Measurements from ENCODE around the gene KRT73. TPM values are rescaled to one million over a fixed set of nuclear protein-coding genes. Genes with fewer than 3 reads are reported as not detected.

Gene KRT73
- total and polyA plus RNA-seq, 2 of the 8 experiments (the other 6 are each of a cell fraction or from before 2014, with no cell fraction given) = not detected

GRCh38 chr12:52575948-52576347 is 42.4 kb downstream of the KRT73 start:
- ChIA-PET CTCF (ENCODE audit: partially characterized antibody) (interaction anchor here (0.6 to 4.7 kb wide), 10 partner anchors 8 to 303 kb away, joined by 3 to 19 read pairs (median 6); no protein-coding TSS in a partner anchor), POLR2A (ENCODE audit: partially characterized antibody) (no interaction called here)
- Histone ChIP-seq H3K9ac (replicated peaks in 1 of 4; ENCODE audit: extremely low read depth in 1 of 4, low read depth in 3 of 4, low read length in 3 of 4) (no peak overlapping the region), H3K4me1 (replicated peaks in 1 of 4; ENCODE audit: control insufficient read depth in 3 of 4, insufficient read depth in 4 of 4, low read length in 3 of 4) (no peaks in the 10 kb centered on the region), H2AFZ (ENCODE audit: low read length) (no peak overlapping the region), H3K79me1 (ENCODE audit: low read depth, low read length) (no peaks in the 10 kb centered on the region), H3K23me2 (ENCODE audit: low read depth, low read length) (no peaks in the 10 kb centered on the region), H3K4ac (replicated peaks; ENCODE audit: insufficient read length, low read depth, low read length) (no peak overlapping the region), H3K4me3 (ENCODE audit: extremely low read depth in 1 of 4, insufficient read depth in 2 of 4, low read depth in 3 of 4, low read length in 4 of 4) (no peak overlapping the region), H4K91ac (replicated peaks; ENCODE audit: insufficient read length, low read length) (no peak overlapping the region), H3K4me2 (ENCODE audit: insufficient read depth in 1 of 2, low read depth in 2 of 2, low read length in 2 of 2) (no peak overlapping the region), H4K20me1 (replicated peaks in 1 of 2; ENCODE audit: control insufficient read depth in 1 of 2, insufficient read depth in 2 of 2, low read length in 2 of 2) (no peaks in the 10 kb centered on the region), H3K9me3 (ENCODE audit: insufficient read depth in 2 of 2, low read depth in 1 of 2, low read length in 1 of 2) (no peaks in the 10 kb centered on the region), H2BK20ac (ENCODE audit: low read length) (no peak overlapping the region), H2AK5ac (ENCODE audit: low read depth, low read length) (no peak overlapping the region), H4K5ac (ENCODE audit: insufficient read length, low read depth, low read length) (no peak overlapping the region), H3K14ac (ENCODE audit: insufficient read length) (no peak overlapping the region), H3K18ac (ENCODE audit: extremely low read depth, low read length) (no peak overlapping the region), H2BK12ac (ENCODE audit: low read depth, low read length) (no peak overlapping the region), H4K8ac (ENCODE audit: extremely low read depth, insufficient read depth, low read length) (no peak overlapping the region), H2BK120ac (replicated peaks; ENCODE audit: low read depth, low read length) (no peak overlapping the region), H3K79me2 (ENCODE audit: control insufficient read depth in 1 of 2, insufficient read depth in 2 of 2, low read length in 2 of 2) (no peaks in the 10 kb centered on the region), H3K27ac (ENCODE audit: low read depth, low read length) (no peak overlapping the region), H2BK15ac (ENCODE audit: low read length) (no peak overlapping the region), H3K23ac (ENCODE audit: insufficient read length) (no peak overlapping the region), H2BK5ac (ENCODE audit: low read depth, low read length) (no peak overlapping the region), H3K36me3 (ENCODE audit: control insufficient read depth in 2 of 4, insufficient read depth in 4 of 4, low read length in 3 of 4) (no peaks in the 10 kb centered on the region), H3K27me3 (replicated peaks in 1 of 4; ENCODE audit: control insufficient read depth in 3 of 4, extremely low read depth in 1 of 4, insufficient read depth in 3 of 4, low read length in 3 of 4) (no peaks in the 10 kb centered on the region; a peak in 1 of 7 replicates), H3K56ac (replicated peaks; ENCODE audit: insufficient read length, low read depth, low read length) (no peak overlapping the region)
- WGBS, 2 experiments (ENCODE audit: extremely low coverage in 1 of 2, insufficient coverage in 1 of 2, insufficient read length in 1 of 2, insufficient replicate concordance in 2 of 2, low coverage in 1 of 2, low lambda C conversion rate in 2 of 2, missing lambda C conversion rate in 1 of 2) = 95% methylated on average over 3 of the region's 3 CpGs; no CpG with 5 or more reads in 1 of the 2 experiments
- DNase-seq (ENCODE audit: low read depth in 1 of 2, low spot score in 2 of 2) (no peak), FAIRE-seq (no peak)
- no peak for TF ChIP-seq SIRT6 (IDR thresholded peaks at IDR 0.05; ENCODE audit: low read length)
- TF ChIP-seq HDAC6 (IDR thresholded peaks at IDR 0.05; ENCODE audit: low read depth, low read length) = no peak
- TF ChIP-seq TEAD4 (IDR thresholded peaks at IDR 0.05; ENCODE audit: low read depth, low read length) = no peak

Measured in H1 (cell line).